ENCODE data around the gene FUCA2. TPM values are rescaled to one million over a fixed set of nuclear protein-coding genes. Genes with fewer than 3 reads are reported as not detected.

The FUCA2 gene
- total and polyA plus RNA-seq, 8 donors: 16.2 to 36.7 (median 26.7) TPM

DNA sequence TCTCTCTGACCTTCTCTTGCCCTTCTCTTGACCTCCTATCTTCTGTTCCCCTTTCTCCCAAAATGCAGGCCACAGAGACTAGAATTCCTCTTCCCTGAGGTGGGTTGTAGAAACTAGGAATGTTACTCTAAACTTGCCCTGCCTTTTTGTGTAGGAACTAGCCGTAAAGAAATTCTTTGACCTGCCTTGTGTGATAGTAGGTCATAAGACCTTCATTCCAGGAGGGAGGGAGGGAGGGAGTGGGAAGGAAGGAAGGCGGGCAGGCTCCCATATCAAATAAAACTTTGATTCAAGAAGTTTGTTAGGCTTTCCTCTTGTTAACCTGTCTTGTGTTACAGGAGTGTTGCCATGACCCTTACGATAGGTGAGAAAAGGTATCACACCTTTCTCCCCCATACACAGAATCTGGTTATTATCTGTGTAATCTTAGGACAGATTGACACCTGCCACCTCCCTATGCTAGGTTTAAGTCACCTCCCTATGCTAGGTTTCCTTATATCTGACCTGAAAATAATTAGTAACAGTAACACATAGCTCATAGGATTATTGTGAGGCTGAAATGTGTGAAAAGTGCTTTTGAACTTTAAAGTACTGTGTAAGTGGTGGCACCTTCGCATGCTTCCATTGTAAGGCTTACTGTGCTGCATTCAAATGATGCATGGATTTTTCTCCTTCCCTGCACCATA is 32.6 kb upstream of the FUCA2 start:
- no peaks in the 10 kb centered on the region for H3K36me3 ChIP-seq
- H3K4me3 ChIP-seq: no peak overlapping the region
- no peak for FAIRE-seq
- H3K4me1 ChIP-seq: no peaks in the 10 kb centered on the region
- H3K27ac ChIP-seq: no peak overlapping the region
- TF ChIP-seq, protein P1, sequence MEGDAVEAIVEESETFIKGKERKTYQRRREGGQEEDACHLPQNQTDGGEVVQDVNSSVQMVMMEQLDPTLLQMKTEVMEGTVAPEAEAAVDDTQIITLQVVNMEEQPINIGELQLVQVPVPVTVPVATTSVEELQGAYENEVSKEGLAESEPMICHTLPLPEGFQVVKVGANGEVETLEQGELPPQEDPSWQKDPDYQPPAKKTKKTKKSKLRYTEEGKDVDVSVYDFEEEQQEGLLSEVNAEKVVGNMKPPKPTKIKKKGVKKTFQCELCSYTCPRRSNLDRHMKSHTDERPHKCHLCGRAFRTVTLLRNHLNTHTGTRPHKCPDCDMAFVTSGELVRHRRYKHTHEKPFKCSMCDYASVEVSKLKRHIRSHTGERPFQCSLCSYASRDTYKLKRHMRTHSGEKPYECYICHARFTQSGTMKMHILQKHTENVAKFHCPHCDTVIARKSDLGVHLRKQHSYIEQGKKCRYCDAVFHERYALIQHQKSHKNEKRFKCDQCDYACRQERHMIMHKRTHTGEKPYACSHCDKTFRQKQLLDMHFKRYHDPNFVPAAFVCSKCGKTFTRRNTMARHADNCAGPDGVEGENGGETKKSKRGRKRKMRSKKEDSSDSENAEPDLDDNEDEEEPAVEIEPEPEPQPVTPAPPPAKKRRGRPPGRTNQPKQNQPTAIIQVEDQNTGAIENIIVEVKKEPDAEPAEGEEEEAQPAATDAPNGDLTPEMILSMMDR (IDR thresholded peaks at IDR 0.05): no peak
- no peak for ATAC-seq
- whole genome bisulfite sequencing, 2 donors: 88 to 89% methylated on average over 4 of the region's 4 CpGs
- DNase-seq: no peak
- intact Hi-C loops (cut with DNase I): no loop called here
- no peaks in the 10 kb centered on the region for H3K27me3 ChIP-seq
- H3K9me3 ChIP-seq: no peaks in the 10 kb centered on the region

DNA sequence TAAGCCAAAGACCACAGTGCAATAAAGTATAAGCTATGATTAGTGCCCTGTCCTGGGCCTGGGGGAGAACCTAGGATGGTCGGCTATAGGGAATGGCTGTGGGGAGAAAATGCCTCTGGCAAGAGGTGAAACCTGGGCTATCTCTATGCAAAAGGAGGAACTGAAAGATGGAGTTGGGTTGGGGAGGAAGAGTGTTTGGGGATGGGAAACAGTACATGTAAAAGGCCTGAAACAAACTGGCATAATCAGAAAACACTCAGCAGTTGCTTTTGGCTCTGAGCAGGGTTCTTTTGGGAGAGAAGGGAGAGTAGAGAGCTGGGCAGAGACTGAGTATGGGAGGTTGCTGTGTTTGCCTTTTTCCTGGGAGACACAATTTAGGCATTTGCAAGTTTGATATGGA is 31.9 kb upstream of the FUCA2 start:
- WGBS, 2 donors: 83 to 93% methylated on average over 1 of the region's 1 CpG
- H3K4me3 ChIP-seq: no peak overlapping the region
- no peak for ATAC-seq
- H3K9me3 ChIP-seq: no peaks in the 10 kb centered on the region
- no peak overlapping the region for H3K27ac ChIP-seq
- no peaks in the 10 kb centered on the region for H3K4me1 ChIP-seq
- DNase-seq: no peak
- no peaks in the 10 kb centered on the region for H3K27me3 ChIP-seq
- H3K36me3 ChIP-seq: no peaks in the 10 kb centered on the region
- no peak for FAIRE-seq
- intact Hi-C loops (cut with DNase I): no loop called here
- TF ChIP-seq, protein P1 (IDR thresholded peaks at IDR 0.05): no peak

DNA sequence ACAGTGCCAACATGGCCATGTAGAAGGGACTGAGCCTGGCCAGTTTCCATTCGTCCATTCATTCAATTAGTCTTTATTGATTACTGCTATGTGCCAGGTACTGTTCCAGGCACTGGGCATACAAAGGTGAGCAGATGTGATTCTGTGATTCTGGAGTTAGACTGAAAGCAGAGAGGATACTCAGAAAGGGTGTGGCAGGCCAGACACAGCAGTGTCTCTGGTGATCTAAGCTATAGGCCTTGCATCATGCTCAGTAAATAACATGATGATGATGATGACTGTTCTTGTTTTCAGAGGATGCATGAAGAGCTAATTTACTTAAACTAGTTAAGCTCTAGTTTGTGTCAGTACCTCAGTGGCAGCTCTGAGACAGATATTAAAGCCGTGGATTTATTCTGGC is 31.4 kb upstream of the FUCA2 start:
- TF ChIP-seq, protein P1 (IDR thresholded peaks at IDR 0.05): no peak
- FAIRE-seq (no peak), ATAC-seq (no peak), DNase-seq (no peak)
- intact Hi-C loops (cut with DNase I): no loop called here
- Histone ChIP-seq H3K4me1 (no peaks in the 10 kb centered on the region), H3K9me3 (no peaks in the 10 kb centered on the region), H3K36me3 (no peaks in the 10 kb centered on the region), H3K27me3 (no peaks in the 10 kb centered on the region), H3K4me3 (no peak overlapping the region), H3K27ac (no peak overlapping the region)
- 69 to 73% methylated on average over 2 of the region's 2 CpGs for WGBS, 2 donors

DNA sequence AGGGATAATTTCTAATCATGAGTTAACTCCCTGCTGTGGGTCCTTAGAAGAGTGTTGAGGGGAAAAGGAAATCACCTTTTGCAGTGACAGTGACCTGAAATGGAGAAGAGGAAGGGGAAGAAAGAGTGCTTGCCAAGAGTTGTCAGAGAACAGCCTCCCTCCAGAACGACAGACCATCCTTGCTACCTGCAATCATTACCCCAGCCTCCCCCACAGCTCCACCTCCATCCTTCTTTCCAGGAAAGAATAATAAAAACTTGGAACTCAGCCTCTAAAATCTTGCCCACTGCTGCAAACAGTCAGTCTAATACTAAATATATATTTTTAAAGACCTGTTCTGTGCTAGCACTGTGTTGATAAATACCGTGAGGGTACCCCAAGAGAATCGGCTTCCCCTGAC is 28.7 kb upstream of the FUCA2 start:
- TF ChIP-seq, protein P1 (IDR thresholded peaks at IDR 0.05): no peak
- intact Hi-C loops (cut with DNase I): no loop called here
- no peak for DNase-seq
- Histone ChIP-seq H3K9me3 (no peaks in the 10 kb centered on the region), H3K4me3 (no peak overlapping the region), H3K36me3 (no peaks in the 10 kb centered on the region), H3K27ac (no peak overlapping the region), H3K27me3 (no peaks in the 10 kb centered on the region), H3K4me1 (no peaks in the 10 kb centered on the region)
- no peak for ATAC-seq
- 73 to 82% methylated on average over 3 of the region's 3 CpGs for WGBS, 2 donors
- no peak for FAIRE-seq

DNA sequence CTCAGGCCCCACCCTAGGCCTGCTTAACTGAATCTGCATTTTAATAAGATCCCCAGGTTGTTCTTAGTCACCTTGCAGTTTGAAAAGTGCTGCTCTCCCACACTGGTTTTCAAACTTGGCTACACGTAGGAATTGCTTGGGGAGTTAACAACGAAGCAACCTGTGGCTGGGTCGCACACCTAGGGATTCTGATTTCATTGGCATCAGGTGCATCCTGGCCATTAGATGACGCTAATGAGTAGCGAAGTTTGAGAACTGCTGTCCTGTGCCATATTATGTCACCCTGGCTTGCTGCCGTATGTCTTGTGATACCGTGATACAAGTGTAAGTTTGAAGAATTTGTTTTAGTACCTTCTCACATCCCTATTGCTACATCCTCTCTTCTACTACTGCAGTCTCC is 28.2 kb upstream of the FUCA2 start:
- WGBS, 2 donors: 91 to 94% methylated on average over 7 of the region's 7 CpGs
- intact Hi-C loops (cut with DNase I): no loop called here

More for the DNA sequence above, 28.2 kb upstream of the FUCA2 start:
- DNase-seq (no peak), FAIRE-seq (no peak), ATAC-seq (no peak)
- Histone ChIP-seq H3K27me3 (no peaks in the 10 kb centered on the region), H3K4me3 (no peak overlapping the region), H3K4me1 (no peaks in the 10 kb centered on the region), H3K36me3 (no peaks in the 10 kb centered on the region), H3K9me3 (no peaks in the 10 kb centered on the region), H3K27ac (no peak overlapping the region)
- TF ChIP-seq, protein P1 (IDR thresholded peaks at IDR 0.05): no peak

Data from pancreas (tissue), 10 donors.